ENCODE measurements around the gene TMSB15B.
"Not testable (repeated sequence)": the region's sequence is repeated elsewhere in the genome, so short reads cannot be mapped to it uniquely, and the experiment has no call there.

The TMSB15B gene

GRCh38 chrX:103962411-103963278 lies at the start of gene TMSB15B:
TMSB15B (plus strand) TSS chrX:103962627.
- not testable (repeated sequence) for DNase-seq

- no peak for DNase-seq
These were observed 48.9 kb upstream of the TMSB15B start for GRCh38 chrX:103913356-103914020.

- DNase-seq = peak; percentile 77
These were observed 44.4 kb upstream of the TMSB15B start for GRCh38 chrX:103918050-103918449.

GRCh38 chrX:103918571-103919269 lies 43.7 kb upstream of the TMSB15B start:
- DNase-seq = peak; percentile 87

GRCh38 chrX:103919270-103919637 lies 43.2 kb upstream of the TMSB15B start:
- peak; percentile 68 for DNase-seq

- not testable (repeated sequence) for DNase-seq
These were observed 41.9 kb upstream of the TMSB15B start for GRCh38 chrX:103920515-103920914.

GRCh38 chrX:103927030-103927429 lies 35.4 kb upstream of the TMSB15B start:
- no peak for DNase-seq

- DNase-seq = no peak
These were observed 34.8 kb upstream of the TMSB15B start for GRCh38 chrX:103927633-103928032.

- no peak for DNase-seq
These were observed 30.3 kb upstream of the TMSB15B start for GRCh38 chrX:103932133-103932532.

- not testable (repeated sequence) for DNase-seq
These were observed 22.2 kb upstream of the TMSB15B start for GRCh38 chrX:103940257-103940656.

- DNase-seq = peak; percentile 28
These were observed 21.0 kb upstream of the TMSB15B start for GRCh38 chrX:103941201-103941975.

GRCh38 chrX:103949506-103949905 lies 12.9 kb upstream of the TMSB15B start:
- DNase-seq = no peak

- DNase-seq = no peak
These were observed 9.1 kb upstream of the TMSB15B start for GRCh38 chrX:103953353-103953752.

GRCh38 chrX:103954259-103954658 lies 8.2 kb upstream of the TMSB15B start:
- DNase-seq = no peak

GRCh38 chrX:103960599-103960998 lies 1.8 kb upstream of the TMSB15B start:
- not testable (repeated sequence) for DNase-seq

- not testable (repeated sequence) for DNase-seq
These were observed 21.1 kb downstream of the TMSB15B start for GRCh38 chrX:103983508-103983907.

- DNase-seq = no peak
These were observed 36.8 kb downstream of the TMSB15B start for GRCh38 chrX:103999234-103999633.

GRCh38 chrX:104008831-104009230 lies 46.4 kb downstream of the TMSB15B start:
- no peak for DNase-seq

- no peak for DNase-seq
These were observed 50.7 kb downstream of the TMSB15B start for GRCh38 chrX:104013158-104013557.

- DNase-seq = no peak
These were observed 51.2 kb downstream of the TMSB15B start, which contains the start of gene H2BW1 for GRCh38 chrX:104013606-104014005. H2BW1 (minus strand) TSS chrX:104013708; CDS start chrX:104013576, 132 bp downstream.

- not testable (repeated sequence) for DNase-seq
These were observed 53.1 kb downstream of the TMSB15B start for GRCh38 chrX:104015576-104015975.
